H1 (cell line): ENCODE results near the gene NANOS3. TPM values are rescaled to one million over a fixed set of nuclear protein-coding genes. Genes with fewer than 3 reads are reported as not detected.

Source experiments
- CTCF ChIA-PET: fragments of 300-600 bp; sonication (Branson Sonifier 250); formaldehyde crosslinking; loops from one replicate; lab custom pipeline; 2021; ENCODE audit not compliant: partially characterized antibody; lab: Charles Lee
- POLR2A ChIA-PET: fragments of 300-600 bp; sonication (Branson Sonifier 250); formaldehyde crosslinking; loops from one replicate; lab custom pipeline; 2021; ENCODE audit warnings: inconsistent platforms; ENCODE audit not compliant: partially characterized antibody; lab: Charles Lee
- DNase-seq, 2 experiments: peaks; one replicate each; pipeline versions ENCODE4 v3.0.0 to v3.0.0-alpha.2; 2010 to 2022; ENCODE audit warnings: low spot score in 2 of 2, low read depth in 1 of 2, mixed read lengths in 1 of 2
- FAIRE-seq: peaks from 2 replicates; lab custom pipeline; 2011; peaks lifted over from hg19 to GRCh38; lab: Jason Lieb, UNC
- H2AFZ ChIP-seq: 2 replicates; pipeline ENCODE4 v1.8.1; 2012; ENCODE audit warnings: low read length, inconsistent platforms
- H2AK5ac ChIP-seq: 2 replicates; pipeline ENCODE4 v1.6.1; 2013; ENCODE audit warnings: low read depth, low read length
- H2BK120ac ChIP-seq: replicated peaks from 2 replicates; pipeline ENCODE3; 2013; ENCODE audit warnings: low read depth, low read length, inconsistent platforms
- H2BK12ac ChIP-seq: 2 replicates; pipeline ENCODE4 v1.6.1; 2013; ENCODE audit warnings: low read depth, low read length
- H2BK15ac ChIP-seq: 2 replicates; pipeline ENCODE4 v1.6.1; 2013; ENCODE audit warnings: low read length
- H2BK20ac ChIP-seq: 2 replicates; pipeline ENCODE4 v1.6.1; 2013; ENCODE audit warnings: low read length
- H2BK5ac ChIP-seq: 2 replicates; pipeline ENCODE4 v1.6.1; 2013; ENCODE audit warnings: low read depth, low read length
- H3K14ac ChIP-seq: 2 replicates; pipeline ENCODE4 v1.6.1; 2013; ENCODE audit warnings: inconsistent platforms; ENCODE audit not compliant: insufficient read length
- H3K18ac ChIP-seq: 2 replicates; pipeline ENCODE4 v1.6.1; 2013; ENCODE audit warnings: low read length; ENCODE audit errors: extremely low read depth
- H3K23ac ChIP-seq: 2 replicates; pipeline ENCODE4 v1.6.1; 2013; ENCODE audit warnings: inconsistent platforms; ENCODE audit not compliant: insufficient read length
- H3K23me2 ChIP-seq: 2 replicates; pipeline ENCODE4 v1.6.1; 2013; ENCODE audit warnings: low read depth, low read length
- H3K27ac ChIP-seq: 2 replicates; pipeline ENCODE4 v1.6.1; 2011; ENCODE audit warnings: low read depth, low read length, inconsistent platforms
- H3K27me3 ChIP-seq, 4 experiments: replicated peaks in 1 of 4; 1 replicate in 1 of 4; 2 replicates in 3 of 4; pipeline versions ENCODE4 v1.6.1 to v1.8.1; 2011 to 2013; ENCODE audit warnings: low read length in 3 of 4, mild to moderate bottlenecking in 3 of 4, inconsistent platforms in 2 of 4, mixed read lengths in 2 of 4, moderate library complexity in 1 of 4; ENCODE audit not compliant: control insufficient read depth in 3 of 4, insufficient read depth in 3 of 4; ENCODE audit errors: extremely low read depth in 1 of 4
- H3K36me3 ChIP-seq, 4 experiments: 2 replicates each; pipeline versions ENCODE4 v1.6.1 to v1.8.1; 2011 to 2013; ENCODE audit warnings: mild to moderate bottlenecking in 4 of 4, low read length in 3 of 4, moderate library complexity in 2 of 4, control low read depth in 1 of 4, inconsistent platforms in 1 of 4; ENCODE audit not compliant: insufficient read depth in 4 of 4, control insufficient read depth in 2 of 4
- H3K4ac ChIP-seq: replicated peaks from 2 replicates; pipeline ENCODE3; 2013; ENCODE audit warnings: low read length, low read depth, mixed read lengths, inconsistent platforms; ENCODE audit not compliant: insufficient read length
- H3K4me1 ChIP-seq, 4 experiments: replicated peaks in 1 of 4; 1 replicate in 1 of 4; 2 replicates in 3 of 4; pipeline versions ENCODE4 v1.6.1 to v1.8.1; 2011 to 2013; ENCODE audit warnings: low read length in 3 of 4, inconsistent platforms in 2 of 4, mixed read lengths in 1 of 4; ENCODE audit not compliant: insufficient read depth in 4 of 4, control insufficient read depth in 3 of 4
- H3K4me2 ChIP-seq, 2 experiments: 2 replicates each; pipeline versions ENCODE4 v1.6.1 to v1.8.1; 2011 to 2013; ENCODE audit warnings: low read depth in 2 of 2, low read length in 2 of 2, control low read depth in 1 of 2, inconsistent platforms in 1 of 2, mild to moderate bottlenecking in 1 of 2; ENCODE audit not compliant: insufficient read depth in 1 of 2
- H3K4me3 ChIP-seq, 4 experiments: fragments of 200-600, 300-600 bp in 1 of 4; sonication (generic), shearing (Covaris generic), sonication (Bioruptor Twin) in 1 of 4; 2 replicates each; pipeline versions ENCODE4 v1.5.1 to v1.8.1; 2011 to 2016; ENCODE audit warnings: low read length in 4 of 4, low read depth in 3 of 4, control low read depth in 2 of 4, inconsistent platforms in 2 of 4, mild to moderate bottlenecking in 2 of 4, mixed read lengths in 1 of 4, moderate library complexity in 1 of 4; ENCODE audit not compliant: insufficient read depth in 2 of 4; ENCODE audit errors: extremely low read depth in 1 of 4
- H3K56ac ChIP-seq: replicated peaks from 2 replicates; pipeline ENCODE3; 2013; ENCODE audit warnings: low read depth, mild to moderate bottlenecking, mixed read lengths, low read length, inconsistent platforms; ENCODE audit not compliant: insufficient read length
- H3K79me1 ChIP-seq: 2 replicates; pipeline ENCODE4 v1.6.1; 2013; ENCODE audit warnings: low read depth, low read length, control low read depth
- H3K79me2 ChIP-seq, 2 experiments: 2 replicates each; pipeline versions ENCODE4 v1.6.1 to v1.8.1; 2012 to 2013; ENCODE audit warnings: low read length in 2 of 2, mild to moderate bottlenecking in 2 of 2, inconsistent platforms in 1 of 2; ENCODE audit not compliant: insufficient read depth in 2 of 2, control insufficient read depth in 1 of 2
- H3K9ac ChIP-seq, 4 experiments: replicated peaks in 1 of 4; 1 replicate in 1 of 4; 2 replicates in 3 of 4; pipeline versions ENCODE4 v1.6.1 to v1.8.1; 2011 to 2013; ENCODE audit warnings: low read depth in 3 of 4, low read length in 3 of 4, control low read depth in 2 of 4, mild to moderate bottlenecking in 2 of 4, moderate library complexity in 2 of 4, inconsistent platforms in 1 of 4; ENCODE audit errors: extremely low read depth in 1 of 4
- H3K9me3 ChIP-seq, 2 experiments: 2 replicates each; pipeline versions ENCODE4 v1.6.1 to v1.8.1; 2012 to 2013; ENCODE audit warnings: mild to moderate bottlenecking in 2 of 2, moderate library complexity in 2 of 2, control low read depth in 1 of 2, inconsistent platforms in 1 of 2, low read depth in 1 of 2, low read length in 1 of 2, mixed read lengths in 1 of 2; ENCODE audit not compliant: insufficient read depth in 2 of 2
- H4K20me1 ChIP-seq, 2 experiments: replicated peaks in 1 of 2; 2 replicates each; pipeline versions ENCODE3 to v1.8.1; 2011 to 2013; ENCODE audit warnings: inconsistent platforms in 2 of 2, low read length in 2 of 2, mild to moderate bottlenecking in 1 of 2; ENCODE audit not compliant: insufficient read depth in 2 of 2, control insufficient read depth in 1 of 2
- H4K5ac ChIP-seq: 2 replicates; pipeline ENCODE4 v1.6.1; 2013; ENCODE audit warnings: low read length, low read depth, mixed read lengths, inconsistent platforms; ENCODE audit not compliant: insufficient read length
- H4K8ac ChIP-seq: 2 replicates; pipeline ENCODE4 v1.8.0; 2013; ENCODE audit warnings: mild to moderate bottlenecking, moderate library complexity, low read length, inconsistent platforms; ENCODE audit not compliant: insufficient read depth; ENCODE audit errors: extremely low read depth
- H4K91ac ChIP-seq: replicated peaks from 2 replicates; pipeline ENCODE3; 2013; ENCODE audit warnings: low read length, mixed read lengths, inconsistent platforms; ENCODE audit not compliant: insufficient read length
- CEBPB ChIP-seq: IDR thresholded peaks from 2 replicates; pipeline ENCODE4 v1.6.1; 2012; ENCODE audit warnings: low read depth, low read length
- CHD1 ChIP-seq: IDR thresholded peaks from 2 replicates; pipeline ENCODE4 v1.6.1; 2012; ENCODE audit warnings: low read depth, low read length, improper control_type of control experiment
- EP300 ChIP-seq, 2 experiments: IDR thresholded peaks; 1 replicate in 1 of 2; 2 replicates in 1 of 2; pipeline ENCODE4 v1.6.1; 2011 to 2012; ENCODE audit warnings: low read depth in 2 of 2, low read length in 2 of 2, mild to moderate bottlenecking in 2 of 2, borderline replicate concordance in 1 of 2, inconsistent platforms in 1 of 2, moderate library complexity in 1 of 2
- HDAC2 ChIP-seq, 2 experiments: fragments of 300-600 bp in 1 of 2; sonication (generic) in 1 of 2; IDR thresholded peaks; 2 replicates each; pipeline ENCODE4 v1.6.1; 2011 to 2012; ENCODE audit warnings: low read depth in 2 of 2, low read length in 2 of 2, mild to moderate bottlenecking in 2 of 2, moderate library complexity in 2 of 2, borderline replicate concordance in 1 of 2, inconsistent platforms in 1 of 2
- HDAC6 ChIP-seq: IDR thresholded peaks from one replicate; pipeline ENCODE4 v1.7.1; 2012; ENCODE audit warnings: low read depth, mild to moderate bottlenecking, inconsistent platforms, low read length, moderate library complexity
- JUND ChIP-seq: IDR thresholded peaks from 2 replicates; pipeline ENCODE4 v1.6.1; 2011; ENCODE audit warnings: mild to moderate bottlenecking, improper control_type of control experiment, low read length
- KDM5A ChIP-seq: fragments of 200-600 bp; IDR thresholded peaks from 2 replicates; pipeline ENCODE4 v1.7.1; 2012; ENCODE audit warnings: mild to moderate bottlenecking, low read length, inconsistent platforms, mixed read lengths
- NANOG ChIP-seq: IDR thresholded peaks from 2 replicates; pipeline ENCODE4 v1.6.1; 2011; ENCODE audit warnings: low read length, low read depth, mild to moderate bottlenecking, inconsistent platforms; ENCODE audit not compliant: insufficient read depth, poor library complexity, severe bottlenecking
- POU5F1 ChIP-seq: IDR thresholded peaks from 2 replicates; pipeline ENCODE4 v1.6.1; 2011; ENCODE audit warnings: low read depth, mild to moderate bottlenecking, low read length, moderate library complexity
- SRF ChIP-seq: IDR thresholded peaks from 2 replicates; pipeline ENCODE4 v1.6.1; 2011; ENCODE audit warnings: mild to moderate bottlenecking, low read depth, low read length, moderate library complexity
- YY1 ChIP-seq: IDR thresholded peaks from 2 replicates; pipeline ENCODE4 v1.6.1; 2011; ENCODE audit warnings: low read depth, mild to moderate bottlenecking, low read length
- WGBS, 2 experiments: shearing (Covaris generic) in 1 of 2; methylation state at CpG; one replicate each; pipeline versions ENCODE4 v1.1.6 to v1.1.7; 2013 to 2015; ENCODE audit warnings: low lambda C conversion rate in 2 of 2, mixed read lengths in 2 of 2, inconsistent platforms in 1 of 2, low coverage in 1 of 2, missing lambda C conversion rate in 1 of 2; ENCODE audit not compliant: insufficient replicate concordance in 2 of 2, insufficient coverage in 1 of 2, insufficient read length in 1 of 2; ENCODE audit errors: extremely low coverage in 1 of 2, missing lambda C conversion rate in 1 of 2; 5-methylcytosine and 5-hydroxymethylcytosine counted together
- polyA plus RNA-seq, 7 experiments: library from polyadenylated mRNA; depleted of rRNA in 3 of 7; stranded (reverse) in 5 of 7; unstranded in 2 of 7; fragments of >200 nt in 5 of 7; fragments of 200-250 nt in 2 of 7; gene quantifications; 1 replicate in 5 of 7; 2 replicates in 1 of 7; 4 replicates in 1 of 7; pipeline versions ENCODE4 v1.2.1 to v1.2.3, GENCODE V29; 2011 to 2013; ENCODE audit warnings: missing spikeins in 2 of 7, mixed read lengths in 2 of 7
- total RNA-seq: library from RNA; stranded (reverse); fragmentation: NEBNext Ultra II Directional; extraction: Animal tissue kit (Norgen Biotek cat#: 25700); gene quantifications from 2 replicates; pipeline ENCODE4 v1.2.1, GENCODE V29; 2021

Gene NANOS3
- total and polyA plus RNA-seq, 2 of the 8 experiments (the other 6 are each of a cell fraction or from before 2014, with no cell fraction given): 0.62 TPM; not detected in 1

- Histone ChIP-seq H3K23ac (no peak overlapping the region), H3K23me2 (no peaks in the 10 kb centered on the region), H3K14ac (no peak overlapping the region), H3K4me1 (no peaks in the 10 kb centered on the region), H3K79me2 (no peaks in the 10 kb centered on the region), H2BK15ac (no peak overlapping the region), H2BK12ac (no peak overlapping the region), H3K4me3 (no peak overlapping the region), H4K8ac (no peak overlapping the region), H2BK120ac (no peak overlapping the region), H3K27me3 (no peaks in the 10 kb centered on the region), H2AFZ (no peak overlapping the region), H4K20me1 (no peaks in the 10 kb centered on the region), H4K91ac (no peak overlapping the region), H3K4ac (no peak overlapping the region), H3K9me3 (peaks cover 9 to 10% of the 10 kb centered on the region in 2 experiments), H3K18ac (no peak overlapping the region), H2BK5ac (no peak overlapping the region), H3K27ac (no peak overlapping the region), H4K5ac (no peak overlapping the region), H3K79me1 (no peaks in the 10 kb centered on the region), H3K56ac (no peak overlapping the region), H2BK20ac (no peak overlapping the region), H2AK5ac (no peak overlapping the region), H3K4me2 (no peak overlapping the region), H3K36me3 (peaks cover 9 to 54% (median 41%) of the 10 kb centered on the region in 4 experiments), H3K9ac (no peak overlapping the region)
- FAIRE-seq: no peak
- ChIA-PET CTCF (interaction anchor here (1.2 to 1.5 kb wide), 3 partner anchors 12 to 136 kb away, joined by 3 to 7 read pairs (median 4); no protein-coding TSS in a partner anchor), POLR2A (interaction anchor here (0.6 to 3.7 kb wide), 4 partner anchors 10 to 96 kb away, joined by 3 to 9 read pairs (median 4); partner anchors contain the start of gene PODNL1)
- WGBS, 2 experiments: 92% methylated on average over 27 of the region's 28 CpGs; no CpG with 5 or more reads in 1 of the 2 experiments
- TF ChIP-seq CHD1 (no peak), SRF (no peak), EP300 (IDR thresholded peaks at IDR 0.05; ENCODE audit: borderline replicate concordance in 1 of 2, low read depth in 2 of 2, low read length in 2 of 2) (no peak), HDAC2 (IDR thresholded peaks at IDR 0.05; ENCODE audit: borderline replicate concordance in 1 of 2, low read depth in 2 of 2, low read length in 2 of 2) (no peak), YY1 (no peak), CEBPB (no peak), JUND (no peak), POU5F1 (no peak), KDM5A (no peak), HDAC6 (no peak), NANOG (no peak)
- no peak for DNase-seq
These were observed 46.5 kb downstream of the NANOS3 start for GRCh38 chr19:13923194-13923987.
